Measurements from ENCODE around the gene GSTM5. TPM values are rescaled to one million over a fixed set of nuclear protein-coding genes. Genes with fewer than 3 reads are reported as not detected.
A peak's percentile ranks its signal among the peaks of the same experiment; 100 is the strongest.

The GSTM5 gene
- total and polyA plus RNA-seq, 2 of the 13 experiments (the other 11 are each of a cell fraction or from before 2014, with no cell fraction given): not detected

DNA sequence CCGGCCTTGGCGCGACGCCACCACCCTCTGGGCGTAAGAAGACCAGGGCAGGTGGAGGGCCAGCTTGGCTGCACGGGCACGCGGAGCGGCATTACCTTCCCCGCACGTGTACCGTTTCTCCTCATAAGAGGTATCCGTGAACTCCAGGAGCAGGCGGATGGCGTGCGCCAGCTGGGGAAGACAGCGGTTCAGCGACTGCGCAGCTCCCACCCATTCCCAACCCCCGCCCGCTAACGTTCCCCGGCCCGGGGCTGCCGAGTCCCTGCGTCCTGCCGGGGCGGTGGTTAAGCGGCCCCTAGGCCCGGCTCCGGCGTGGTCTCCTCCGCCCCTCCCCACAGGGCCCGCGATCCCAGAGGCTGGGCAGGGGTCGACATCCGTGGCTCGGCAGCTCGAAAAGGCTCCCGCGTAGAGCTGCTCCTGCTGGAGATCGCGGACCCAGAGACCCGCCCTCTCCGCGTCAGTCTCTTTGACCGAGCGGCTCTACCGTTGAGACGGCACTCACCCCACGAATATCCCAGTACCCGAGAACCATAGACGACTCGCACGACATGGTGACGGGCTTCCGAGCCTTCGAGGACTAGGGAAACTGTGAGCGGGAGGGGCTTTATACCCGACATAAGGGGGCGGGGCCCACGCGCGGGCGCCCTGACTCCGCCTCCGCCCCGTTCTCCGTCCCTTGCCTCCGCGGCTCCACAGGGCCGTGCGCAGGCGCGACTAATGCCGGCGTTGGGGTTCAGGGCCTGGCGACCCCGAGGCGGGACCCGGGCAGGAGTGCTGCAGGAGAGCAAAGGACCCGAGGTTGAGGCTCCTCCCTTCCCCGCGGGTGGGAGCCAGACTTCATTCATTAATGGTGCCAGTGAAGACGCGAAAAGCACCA lies 27.9 kb downstream of the GSTM5 start (continued):
- TF ChIP-seq MIER3 (CRISPR knock-in tag; IDR thresholded peaks at IDR 0.05; ENCODE audit: borderline replicate concordance): peak; percentile 27; the same call in 1 of the 2 replicates
- TF ChIP-seq PITX1 (CRISPR knock-in tag; IDR thresholded peaks at IDR 0.05): no peak; the same call in 1 of the 2 replicates
- no peak for TF ChIP-seq KDM1A (CRISPR knock-in tag; IDR thresholded peaks at IDR 0.05)
- peak; percentile 70; the same call in 1 of the 2 replicates for TF ChIP-seq ZFY (CRISPR knock-in tag; IDR thresholded peaks at IDR 0.05)
- no peak; the same call in 1 of the 2 replicates for TF ChIP-seq REL (CRISPR knock-in tag; conservative IDR thresholded peaks at IDR 0.05)
- TF ChIP-seq SOX13 (IDR thresholded peaks at IDR 0.05): no peak
- peak in 1 of 2 experiments; percentile 25; a peak in 1 of 4 replicates for TF ChIP-seq SOX13 (CRISPR knock-in tag; conservative IDR thresholded peaks at IDR 0.05 in 1 of 2, IDR thresholded peaks at IDR 0.05 in 1 of 2)
- TF ChIP-seq ZNF615 (CRISPR knock-in tag; IDR thresholded peaks at IDR 0.05; ENCODE audit: borderline replicate concordance): no peak
- no peak for TF ChIP-seq NR2F1 (CRISPR knock-in tag; IDR thresholded peaks at IDR 0.05)
- no peak for TF ChIP-seq ZNF3 (CRISPR knock-in tag; IDR thresholded peaks at IDR 0.05)
- no peak for TF ChIP-seq EHMT2 (IDR thresholded peaks at IDR 0.05; ENCODE audit: borderline replicate concordance, low read depth, low read length)
- TF ChIP-seq ZNF776 (CRISPR knock-in tag; IDR thresholded peaks at IDR 0.05): no peak
- TF ChIP-seq, protein P1, sequence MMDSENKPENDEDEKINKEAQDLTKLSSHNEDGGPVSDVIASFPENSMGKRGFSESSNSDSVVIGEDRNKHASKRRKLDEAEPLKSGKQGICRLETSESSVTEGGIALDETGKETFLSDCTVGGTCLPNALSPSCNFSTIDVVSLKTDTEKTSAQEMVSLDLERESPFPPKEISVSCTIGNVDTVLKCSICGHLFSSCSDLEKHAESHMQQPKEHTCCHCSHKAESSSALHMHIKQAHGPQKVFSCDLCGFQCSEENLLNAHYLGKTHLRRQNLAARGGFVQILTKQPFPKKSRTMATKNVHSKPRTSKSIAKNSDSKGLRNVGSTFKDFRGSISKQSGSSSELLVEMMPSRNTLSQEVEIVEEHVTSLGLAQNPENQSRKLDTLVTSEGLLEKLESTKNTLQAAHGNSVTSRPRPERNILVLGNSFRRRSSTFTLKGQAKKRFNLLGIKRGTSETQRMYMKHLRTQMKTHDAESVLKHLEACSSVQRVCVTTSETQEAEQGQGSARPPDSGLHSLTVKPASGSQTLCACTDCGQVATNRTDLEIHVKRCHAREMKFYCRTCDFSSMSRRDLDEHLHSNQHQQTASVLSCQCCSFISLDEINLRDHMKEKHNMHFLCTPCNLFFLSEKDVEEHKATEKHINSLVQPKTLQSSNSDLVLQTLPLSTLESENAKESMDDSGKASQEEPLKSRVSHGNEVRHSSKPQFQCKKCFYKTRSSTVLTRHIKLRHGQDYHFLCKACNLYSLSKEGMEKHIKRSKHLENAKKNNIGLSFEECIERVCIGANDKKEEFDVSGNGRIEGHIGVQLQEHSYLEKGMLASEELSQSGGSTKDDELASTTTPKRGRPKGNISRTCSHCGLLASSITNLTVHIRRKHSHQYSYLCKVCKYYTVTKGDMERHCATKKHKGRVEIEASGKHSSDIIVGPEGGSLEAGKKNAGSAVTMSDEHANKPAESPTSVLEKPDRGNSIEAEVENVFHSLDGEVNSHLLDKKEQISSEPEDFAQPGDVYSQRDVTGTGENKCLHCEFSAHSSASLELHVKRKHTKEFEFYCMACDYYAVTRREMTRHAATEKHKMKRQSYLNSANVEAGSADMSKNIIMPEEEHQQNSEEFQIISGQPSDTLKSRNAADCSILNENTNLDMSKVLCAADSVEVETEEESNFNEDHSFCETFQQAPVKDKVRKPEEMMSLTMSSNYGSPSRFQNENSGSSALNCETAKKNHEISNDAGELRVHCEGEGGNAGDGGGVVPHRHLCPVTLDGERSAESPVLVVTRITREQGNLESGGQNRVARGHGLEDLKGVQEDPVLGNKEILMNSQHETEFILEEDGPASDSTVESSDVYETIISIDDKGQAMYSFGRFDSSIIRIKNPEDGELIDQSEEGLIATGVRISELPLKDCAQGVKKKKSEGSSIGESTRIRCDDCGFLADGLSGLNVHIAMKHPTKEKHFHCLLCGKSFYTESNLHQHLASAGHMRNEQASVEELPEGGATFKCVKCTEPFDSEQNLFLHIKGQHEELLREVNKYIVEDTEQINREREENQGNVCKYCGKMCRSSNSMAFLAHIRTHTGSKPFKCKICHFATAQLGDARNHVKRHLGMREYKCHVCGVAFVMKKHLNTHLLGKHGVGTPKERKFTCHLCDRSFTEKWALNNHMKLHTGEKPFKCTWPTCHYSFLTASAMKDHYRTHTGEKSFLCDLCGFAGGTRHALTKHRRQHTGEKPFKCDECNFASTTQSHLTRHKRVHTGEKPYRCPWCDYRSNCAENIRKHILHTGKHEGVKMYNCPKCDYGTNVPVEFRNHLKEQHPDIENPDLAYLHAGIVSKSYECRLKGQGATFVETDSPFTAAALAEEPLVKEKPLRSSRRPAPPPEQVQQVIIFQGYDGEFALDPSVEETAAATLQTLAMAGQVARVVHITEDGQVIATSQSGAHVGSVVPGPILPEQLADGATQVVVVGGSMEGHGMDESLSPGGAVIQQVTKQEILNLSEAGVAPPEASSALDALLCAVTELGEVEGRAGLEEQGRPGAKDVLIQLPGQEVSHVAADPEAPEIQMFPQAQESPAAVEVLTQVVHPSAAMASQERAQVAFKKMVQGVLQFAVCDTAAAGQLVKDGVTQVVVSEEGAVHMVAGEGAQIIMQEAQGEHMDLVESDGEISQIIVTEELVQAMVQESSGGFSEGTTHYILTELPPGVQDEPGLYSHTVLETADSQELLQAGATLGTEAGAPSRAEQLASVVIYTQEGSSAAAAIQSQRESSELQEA (CRISPR knock-in tag; IDR thresholded peaks at IDR 0.05; ENCODE audit: not compliant biosample characterization): peak; percentile 75
- TF ChIP-seq HOXA3 (CRISPR knock-in tag; IDR thresholded peaks at IDR 0.05): no peak
- no peak for TF ChIP-seq ZNF317 (CRISPR knock-in tag; IDR thresholded peaks at IDR 0.05)
- TF ChIP-seq, protein P2, sequence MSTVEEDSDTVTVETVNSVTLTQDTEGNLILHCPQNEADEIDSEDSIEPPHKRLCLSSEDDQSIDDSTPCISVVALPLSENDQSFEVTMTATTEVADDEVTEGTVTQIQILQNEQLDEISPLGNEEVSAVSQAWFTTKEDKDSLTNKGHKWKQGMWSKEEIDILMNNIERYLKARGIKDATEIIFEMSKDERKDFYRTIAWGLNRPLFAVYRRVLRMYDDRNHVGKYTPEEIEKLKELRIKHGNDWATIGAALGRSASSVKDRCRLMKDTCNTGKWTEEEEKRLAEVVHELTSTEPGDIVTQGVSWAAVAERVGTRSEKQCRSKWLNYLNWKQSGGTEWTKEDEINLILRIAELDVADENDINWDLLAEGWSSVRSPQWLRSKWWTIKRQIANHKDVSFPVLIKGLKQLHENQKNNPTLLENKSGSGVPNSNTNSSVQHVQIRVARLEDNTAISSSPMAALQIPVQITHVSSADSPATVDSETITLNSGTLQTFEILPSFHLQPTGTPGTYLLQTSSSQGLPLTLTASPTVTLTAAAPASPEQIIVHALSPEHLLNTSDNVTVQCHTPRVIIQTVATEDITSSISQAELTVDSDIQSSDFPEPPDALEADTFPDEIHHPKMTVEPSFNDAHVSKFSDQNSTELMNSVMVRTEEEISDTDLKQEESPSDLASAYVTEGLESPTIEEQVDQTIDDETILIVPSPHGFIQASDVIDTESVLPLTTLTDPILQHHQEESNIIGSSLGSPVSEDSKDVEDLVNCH (CRISPR knock-in tag; IDR thresholded peaks at IDR 0.05): 0 out of 2 replicates have a peak, but pooled peaks have one; percentile 16
- peak; percentile 54; the same call in 1 of the 2 replicates for TF ChIP-seq TARDBP (CRISPR knock-in tag; IDR thresholded peaks at IDR 0.05)
- 0 out of 2 replicates have a peak, but pooled peaks have one; percentile 30 for TF ChIP-seq ZNF678 (CRISPR knock-in tag; IDR thresholded peaks at IDR 0.05)
- peak; percentile 77 for TF ChIP-seq ZNF605 (CRISPR knock-in tag; IDR thresholded peaks at IDR 0.05)
- TF ChIP-seq ZNF672 (CRISPR knock-in tag; IDR thresholded peaks at IDR 0.05): no peak

Data from HepG2 (cell line).